Skin of body (tissue), 2 donors: Measurements from ENCODE around the gene KCTD21. TPM values are rescaled to one million over a fixed set of nuclear protein-coding genes. Genes with fewer than 3 reads are reported as not detected.

ENCODE experiments used
- DNase-seq: peaks from one replicate; lab custom pipeline; 2025; lab: John Stamatoyannopoulos, UW
- total RNA-seq: library from RNA; depleted of rRNA; stranded (reverse); fragments of >200 nt; gene quantifications from one replicate; pipeline ENCODE4 v1.2.3, GENCODE V29; 2014

Gene KCTD21
- total RNA-seq, 1 donor from 2014 or later, result 3.1 TPM

- DNase-seq, result no peak
Measured at GRCh38 chr11:78219493-78220217, 31.2 kb upstream of the KCTD21 start.

GRCh38 chr11:78218707-78219492 lies 30.5 kb upstream of the KCTD21 start:
- DNase-seq, result no peak

DNA sequence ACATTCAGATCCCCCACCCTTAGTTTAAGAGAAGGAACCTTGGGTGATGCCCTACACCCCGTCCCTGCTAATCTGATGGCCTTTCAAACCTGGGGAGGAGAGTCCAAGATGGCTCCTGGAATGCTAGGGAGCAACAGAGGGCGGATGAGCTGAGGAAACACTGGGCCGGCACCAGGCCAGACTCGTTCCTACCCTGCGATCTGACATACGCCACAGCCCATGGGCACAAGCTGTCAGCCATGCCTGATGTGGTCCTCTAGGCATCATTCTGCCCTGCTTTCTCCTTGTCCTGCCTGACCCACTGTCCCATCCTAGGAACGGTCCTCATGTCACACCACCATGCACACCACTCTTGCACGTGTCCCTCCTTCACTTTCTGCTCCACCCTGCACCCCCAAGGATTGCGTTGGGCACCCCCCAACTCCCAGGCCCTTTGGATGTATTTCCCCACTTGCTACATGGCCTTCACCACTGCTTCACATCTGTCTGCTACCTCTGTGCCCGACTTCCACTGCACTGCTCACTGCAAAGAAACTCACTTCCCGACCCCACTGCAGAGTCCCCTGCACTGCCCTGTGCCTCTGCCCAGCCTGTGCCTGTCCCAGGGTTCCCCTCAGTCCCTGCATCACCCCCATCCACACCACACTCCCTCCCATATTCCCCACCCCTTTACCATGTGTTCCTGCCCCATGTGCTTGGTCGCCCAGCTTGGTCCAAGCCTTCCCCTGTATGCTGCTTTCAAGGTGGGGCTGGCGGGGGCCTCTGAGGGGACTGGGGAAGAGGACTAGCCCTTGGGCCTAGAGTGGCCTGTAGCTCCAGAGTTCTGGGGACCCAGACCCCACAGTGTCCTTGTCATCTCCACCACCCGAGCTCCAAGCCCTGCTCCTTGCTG lies 29.5 kb upstream of the KCTD21 start:
- no peak for DNase-seq

GRCh38 chr11:78216571-78217287 lies 28.3 kb upstream of the KCTD21 start:
- DNase-seq, result no peak

DNA sequence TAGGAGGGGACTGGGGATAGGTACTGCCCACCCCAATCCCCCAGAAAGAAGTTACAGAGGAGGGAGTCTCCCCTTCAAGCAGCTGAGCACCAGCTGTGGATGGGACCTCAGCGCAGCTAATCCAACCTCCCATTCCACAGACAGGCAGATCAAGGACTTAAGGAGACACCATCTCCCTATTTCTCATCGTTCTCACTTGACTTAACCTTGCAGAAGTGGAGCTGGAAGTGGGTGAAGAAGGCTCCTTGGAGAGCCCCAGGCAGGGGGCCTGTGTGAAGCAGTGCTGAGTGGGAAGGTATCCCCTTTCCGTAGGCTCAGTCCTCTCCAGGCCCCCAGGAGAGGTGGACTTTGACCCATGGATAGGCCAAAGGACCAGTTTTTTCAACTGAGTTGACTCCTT lies 27.6 kb upstream of the KCTD21 start:
- no peak for DNase-seq

GRCh38 chr11:78214331-78215194 lies 26.1 kb upstream of the KCTD21 start:
- no peak for DNase-seq

GRCh38 chr11:78213526-78214330 lies 25.3 kb upstream of the KCTD21 start:
- no peak for DNase-seq

- no peak for DNase-seq
Measured at GRCh38 chr11:78212586-78213371, 24.4 kb upstream of the KCTD21 start.

DNA sequence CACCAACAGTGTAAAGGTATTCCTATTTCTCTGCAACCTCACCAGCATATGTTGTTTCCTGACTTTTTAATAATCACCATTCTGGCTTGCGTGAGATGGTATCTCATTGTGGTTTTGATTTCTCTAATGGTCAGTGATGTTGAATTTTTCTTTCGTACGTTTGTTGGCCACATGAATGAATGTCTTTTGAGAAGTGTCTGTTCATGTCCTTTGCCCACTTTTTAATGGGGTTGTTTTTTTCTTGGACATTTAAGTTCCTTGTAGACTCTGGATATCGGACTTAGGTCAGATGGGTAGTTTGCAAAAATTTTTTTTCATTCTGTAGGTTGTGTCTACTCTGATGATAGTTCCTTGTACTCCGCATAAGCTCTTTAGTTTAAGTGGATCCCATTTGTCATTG lies 23.1 kb upstream of the KCTD21 start:
- DNase-seq, result no peak

- DNase-seq, result no peak
Measured at GRCh38 chr11:78210000-78210608, 21.7 kb upstream of the KCTD21 start.

DNA sequence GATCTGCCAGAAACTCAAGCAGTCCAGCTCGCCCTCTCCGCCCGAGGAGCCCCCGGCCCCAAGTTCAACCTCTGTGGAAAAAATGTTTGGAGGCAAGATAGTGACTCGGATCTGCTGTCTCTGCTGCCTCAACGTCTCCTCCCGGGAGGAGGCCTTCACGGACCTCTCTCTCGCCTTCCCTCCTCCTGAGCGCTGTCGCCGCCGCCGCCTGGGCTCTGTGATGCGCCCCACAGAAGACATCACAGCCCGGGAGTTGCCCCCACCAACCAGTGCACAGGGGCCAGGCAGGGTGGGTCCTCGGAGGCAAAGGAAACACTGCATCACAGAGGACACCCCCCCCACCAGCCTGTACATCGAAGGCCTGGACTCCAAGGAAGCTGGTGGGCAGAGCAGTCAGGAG lies 21.1 kb upstream of the KCTD21 start:
- no peak for DNase-seq

DNA sequence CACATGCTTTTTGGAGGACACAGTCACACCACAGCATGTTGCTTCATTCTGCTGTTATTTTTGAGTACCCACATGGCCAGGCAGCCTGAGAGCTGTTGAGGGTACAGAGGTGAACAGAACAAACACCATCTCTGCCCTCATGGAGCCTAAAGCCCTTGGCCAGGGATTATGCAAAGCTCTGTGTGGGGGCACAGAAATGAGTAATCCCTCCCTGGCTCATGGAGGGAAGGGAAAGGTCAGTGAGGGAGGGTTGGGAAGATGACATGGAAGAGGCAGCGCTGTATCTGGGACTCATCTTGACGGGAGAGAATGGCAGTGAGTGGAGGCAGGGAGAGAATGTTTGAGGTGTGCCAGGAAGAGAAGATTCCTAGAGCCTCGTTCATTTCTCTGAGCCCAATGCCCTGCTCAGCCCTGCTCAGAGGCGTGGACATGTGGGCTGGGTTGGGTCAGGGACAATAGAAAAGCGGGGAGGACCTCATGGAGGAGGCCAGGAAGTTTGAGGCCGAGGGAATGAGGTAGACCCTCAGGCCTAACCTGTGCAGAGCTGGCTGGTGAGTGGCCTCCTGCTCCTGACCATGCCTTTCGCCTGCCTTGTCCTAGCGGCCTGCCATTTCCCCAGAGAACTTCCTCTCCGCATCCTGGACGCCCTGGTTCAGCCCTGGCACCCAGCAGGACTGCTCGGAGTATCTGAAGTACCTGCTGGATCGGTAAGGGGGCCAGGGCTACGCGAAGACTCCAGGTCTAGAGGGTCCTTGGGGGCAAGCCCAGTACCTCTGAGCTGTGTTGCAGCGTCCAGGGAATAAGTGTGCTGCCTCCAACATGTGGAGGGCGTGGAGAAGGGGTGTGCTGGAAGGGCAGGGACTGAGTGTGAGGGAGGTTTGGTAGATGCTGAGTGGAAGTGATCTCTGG lies 20.1 kb upstream of the KCTD21 start:
- DNase-seq, result no peak

DNA sequence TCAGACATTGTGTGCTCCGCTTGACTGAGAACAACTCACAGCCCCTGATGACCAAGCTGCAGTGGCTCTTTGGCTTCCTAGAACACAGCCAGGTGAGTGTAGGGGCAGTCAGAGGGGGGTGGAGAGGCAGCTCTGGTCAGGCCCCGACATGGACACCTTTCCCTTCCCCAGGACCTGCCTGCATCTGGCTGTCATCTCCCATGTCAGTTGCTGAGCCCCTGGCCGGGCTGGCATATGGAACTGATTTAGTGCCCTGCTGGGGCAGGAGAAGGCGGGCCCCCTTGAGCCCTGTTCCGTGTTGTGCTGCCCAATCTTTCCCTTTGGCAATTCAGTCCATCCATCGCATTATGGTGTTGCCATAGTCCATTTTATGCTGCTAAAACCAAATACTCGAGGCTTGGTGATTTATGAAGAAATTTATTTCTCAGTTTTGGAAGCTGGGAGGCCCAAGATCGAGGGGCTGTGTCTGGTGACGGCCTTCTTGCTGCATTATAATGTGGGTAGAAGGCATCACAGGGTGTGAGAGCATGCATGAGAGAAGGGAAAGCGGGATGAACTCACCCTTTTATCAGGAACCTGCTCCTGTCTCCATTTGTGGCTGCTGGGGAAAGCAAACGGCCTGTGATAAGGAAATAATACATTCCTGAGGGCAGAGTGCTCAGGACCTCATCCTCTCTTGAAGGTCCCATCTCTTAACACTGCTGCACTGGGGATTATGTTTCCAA lies 19.3 kb upstream of the KCTD21 start:
- no peak for DNase-seq

DNA sequence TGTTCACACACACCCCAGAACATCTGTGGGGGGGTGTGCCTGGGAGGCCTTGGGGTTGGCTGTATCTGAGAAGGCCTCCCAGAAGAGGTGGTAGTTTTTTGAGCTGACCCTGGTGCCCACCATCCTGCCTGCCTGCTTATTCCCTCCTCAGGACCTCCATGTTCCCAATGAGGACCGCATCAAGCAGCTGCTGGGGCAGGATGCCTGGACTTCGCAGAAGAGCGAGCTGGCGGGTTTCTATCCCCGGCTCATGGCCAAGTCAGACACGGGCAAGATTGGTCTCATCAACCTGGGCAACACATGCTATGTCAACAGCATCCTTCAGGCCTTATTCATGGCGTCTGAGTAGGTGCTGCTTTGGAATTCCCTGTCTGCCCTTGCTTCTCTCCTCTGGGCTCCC lies 17.3 kb upstream of the KCTD21 start:
- DNase-seq, result no peak

GRCh38 chr11:78205256-78205655 lies 16.8 kb upstream of the KCTD21 start:
- no peak for DNase-seq

DNA sequence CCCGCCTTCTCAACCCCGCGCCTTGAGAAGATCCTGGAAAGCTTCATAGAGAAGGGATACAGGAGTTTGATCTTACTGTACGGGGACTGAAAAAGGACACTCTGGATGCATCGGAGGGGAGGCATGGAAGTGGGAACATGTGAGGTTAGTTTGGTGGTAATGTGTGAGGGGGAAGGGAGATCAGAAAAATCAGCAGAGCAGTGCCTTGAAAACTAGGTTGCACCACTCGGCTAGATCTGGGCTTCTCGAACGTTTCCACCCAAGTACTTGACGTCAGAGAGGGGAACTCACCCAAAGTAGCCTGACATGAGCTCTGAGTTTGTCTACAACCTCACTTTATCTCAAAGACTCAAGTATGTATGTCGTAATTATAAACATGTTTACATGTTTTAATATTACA lies 14.8 kb upstream of the KCTD21 start:
- DNase-seq, result no peak
